Epithelial cell of proximal tubule (primary cell): ENCODE measurements around the gene PTK6. TPM values are rescaled to one million over a fixed set of nuclear protein-coding genes. Genes with fewer than 3 reads are reported as not detected.

ENCODE experiments used
- DNase-seq: peaks from one replicate; pipeline ENCODE4 v3.0.0-alpha.2; 2011; ENCODE audit warnings: low read depth
- H3K4me3 ChIP-seq: 2 replicates; pipeline ENCODE4 v1.5.1; 2011; ENCODE audit warnings: low read depth, mild to moderate bottlenecking, low read length
- total RNA-seq: library from RNA; depleted of rRNA; stranded (reverse); fragments of >200 nt; gene quantifications from 2 replicates; pipeline ENCODE4 v1.2.3, GENCODE V29; 2015
- TF ChIP-seq, protein P1 (sequence below): conservative IDR thresholded peaks from 2 replicates; pipeline ENCODE4 v1.5.1; 2012; ENCODE audit warnings: low read depth, mild to moderate bottlenecking, low read length

The PTK6 gene
- total RNA-seq, 1 donor from 2014 or later, result not detected

DNA sequence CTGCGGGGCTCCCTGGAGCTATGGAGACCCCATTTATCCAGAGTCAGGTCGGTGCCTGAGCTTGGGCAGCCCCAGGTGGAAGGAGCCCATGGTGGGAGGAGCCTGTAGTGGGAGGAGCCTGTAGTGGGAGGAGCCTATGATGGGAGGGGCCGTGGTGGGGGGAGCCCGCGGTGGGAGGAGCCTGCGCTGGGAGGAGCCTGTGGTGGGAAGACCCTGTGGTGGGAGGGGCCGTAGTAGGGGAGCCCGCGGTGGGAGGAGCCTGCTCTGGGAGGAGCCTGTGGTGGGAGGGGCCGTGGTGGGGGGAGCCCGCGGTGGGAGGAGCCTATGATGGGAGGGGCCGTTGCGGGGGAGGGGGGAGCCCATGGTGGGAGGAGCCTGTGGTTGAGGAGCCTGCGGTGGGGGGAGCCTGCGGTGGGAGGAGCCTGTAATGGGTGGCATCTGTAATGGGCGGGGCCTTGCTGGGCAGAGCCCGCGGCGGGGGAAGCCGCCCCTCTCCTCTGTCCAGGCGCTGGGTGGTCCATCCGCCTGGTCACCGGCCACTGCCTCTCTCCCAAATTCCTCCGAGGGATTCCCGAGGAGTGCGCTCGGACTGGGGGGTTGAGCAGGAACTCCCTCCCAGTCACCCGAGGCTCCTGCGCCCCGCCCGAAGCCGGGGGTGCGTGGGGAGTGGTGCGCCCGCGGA lies 16.2 kb upstream of the PTK6 start:
- peak; percentile 30 for DNase-seq
- peak overlapping the region; percentile 67 for H3K4me3 ChIP-seq
- TF ChIP-seq, protein P1, sequence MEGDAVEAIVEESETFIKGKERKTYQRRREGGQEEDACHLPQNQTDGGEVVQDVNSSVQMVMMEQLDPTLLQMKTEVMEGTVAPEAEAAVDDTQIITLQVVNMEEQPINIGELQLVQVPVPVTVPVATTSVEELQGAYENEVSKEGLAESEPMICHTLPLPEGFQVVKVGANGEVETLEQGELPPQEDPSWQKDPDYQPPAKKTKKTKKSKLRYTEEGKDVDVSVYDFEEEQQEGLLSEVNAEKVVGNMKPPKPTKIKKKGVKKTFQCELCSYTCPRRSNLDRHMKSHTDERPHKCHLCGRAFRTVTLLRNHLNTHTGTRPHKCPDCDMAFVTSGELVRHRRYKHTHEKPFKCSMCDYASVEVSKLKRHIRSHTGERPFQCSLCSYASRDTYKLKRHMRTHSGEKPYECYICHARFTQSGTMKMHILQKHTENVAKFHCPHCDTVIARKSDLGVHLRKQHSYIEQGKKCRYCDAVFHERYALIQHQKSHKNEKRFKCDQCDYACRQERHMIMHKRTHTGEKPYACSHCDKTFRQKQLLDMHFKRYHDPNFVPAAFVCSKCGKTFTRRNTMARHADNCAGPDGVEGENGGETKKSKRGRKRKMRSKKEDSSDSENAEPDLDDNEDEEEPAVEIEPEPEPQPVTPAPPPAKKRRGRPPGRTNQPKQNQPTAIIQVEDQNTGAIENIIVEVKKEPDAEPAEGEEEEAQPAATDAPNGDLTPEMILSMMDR, result no peak

- TF ChIP-seq, protein P1, result no peak
- no peak for DNase-seq
- H3K4me3 ChIP-seq, result no peak overlapping the region
Measured at GRCh38 chr20:63552481-63553249, 15.5 kb upstream of the PTK6 start.

DNA sequence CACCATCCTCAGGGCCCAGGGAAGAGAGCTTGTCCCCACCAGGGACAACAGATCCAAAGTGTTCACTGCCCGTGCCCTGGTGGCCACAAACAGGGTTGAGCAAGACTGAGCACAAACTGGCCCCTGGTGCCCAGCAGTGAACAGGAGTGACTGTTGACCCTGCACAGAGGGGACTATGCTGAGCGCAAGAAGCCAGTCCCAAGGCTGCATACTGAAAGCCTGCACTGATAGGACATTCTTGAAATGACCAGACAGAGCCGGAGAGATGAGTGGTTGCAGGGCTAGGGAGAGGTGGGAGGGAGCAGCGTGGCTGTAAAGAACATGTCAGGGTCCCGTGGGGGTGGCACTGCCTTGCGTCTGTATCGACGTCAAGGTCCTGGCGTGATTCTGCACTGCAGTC lies 13.9 kb upstream of the PTK6 start:
- H3K4me3 ChIP-seq, result no peak overlapping the region
- no peak for DNase-seq
- TF ChIP-seq, protein P1, result no peak

DNA sequence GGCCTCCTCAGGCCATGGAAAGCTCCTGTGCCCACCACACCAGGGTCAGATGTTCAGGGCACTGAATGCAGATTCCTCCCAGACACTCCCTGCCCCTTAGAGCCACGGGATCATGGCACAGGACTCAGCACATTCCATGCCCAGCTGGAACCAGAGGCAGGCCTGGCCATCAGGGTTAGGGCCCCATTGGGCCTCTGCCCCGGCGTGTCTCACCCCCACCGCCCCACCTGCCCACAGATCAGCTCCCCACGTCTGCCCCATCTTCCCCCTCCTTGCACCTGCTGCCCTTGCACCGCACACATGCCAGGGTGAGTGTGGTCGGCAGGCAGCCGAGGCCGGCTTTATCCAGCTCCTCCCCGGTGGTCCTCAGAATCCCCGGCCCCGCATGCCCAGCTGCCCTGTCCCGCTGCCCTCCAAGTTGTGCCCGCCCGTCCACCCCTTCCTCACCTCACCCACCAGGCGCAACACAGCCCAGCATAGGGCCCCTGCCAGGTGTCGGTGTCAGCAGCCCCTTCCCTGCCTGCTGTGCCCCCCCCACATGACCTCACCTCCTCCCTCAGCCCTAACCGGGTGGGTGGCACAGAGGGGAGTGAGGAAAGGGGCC lies 12.6 kb upstream of the PTK6 start:
- no peak for DNase-seq
- TF ChIP-seq, protein P1, result no peak
- no peak overlapping the region for H3K4me3 ChIP-seq

- no peak overlapping the region for H3K4me3 ChIP-seq
- no peak for DNase-seq
- TF ChIP-seq, protein P1, result no peak
Measured at GRCh38 chr20:63549019-63549418, 11.8 kb upstream of the PTK6 start.

DNA sequence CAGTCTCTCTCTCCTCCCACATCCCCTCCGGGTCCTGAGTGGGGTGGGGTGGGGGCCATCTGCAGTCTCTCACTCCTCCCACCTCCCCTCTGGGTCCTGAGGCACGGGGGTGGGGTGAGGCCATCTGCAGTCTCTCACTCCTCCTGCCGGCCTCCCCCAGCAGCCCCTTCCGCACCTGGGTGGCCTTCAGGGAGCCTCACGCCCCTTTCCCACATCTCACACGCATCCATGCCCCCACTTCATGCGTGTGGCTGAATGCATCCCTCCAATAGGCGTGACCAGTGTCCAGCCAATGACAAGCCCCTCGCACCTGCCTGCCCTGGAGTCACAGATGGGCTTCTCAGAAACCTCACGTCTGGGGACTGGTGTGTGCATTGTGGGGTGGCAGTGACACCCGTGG lies 11.4 kb upstream of the PTK6 start:
- TF ChIP-seq, protein P1, result no peak
- H3K4me3 ChIP-seq, result no peak overlapping the region
- DNase-seq, result no peak
